Measurements from ENCODE around the gene SMIM38.
"Not testable (repeated sequence)": the region's sequence is repeated elsewhere in the genome, so short reads cannot be mapped to it uniquely, and the experiment has no call there.

SMIM38 gene

DNA sequence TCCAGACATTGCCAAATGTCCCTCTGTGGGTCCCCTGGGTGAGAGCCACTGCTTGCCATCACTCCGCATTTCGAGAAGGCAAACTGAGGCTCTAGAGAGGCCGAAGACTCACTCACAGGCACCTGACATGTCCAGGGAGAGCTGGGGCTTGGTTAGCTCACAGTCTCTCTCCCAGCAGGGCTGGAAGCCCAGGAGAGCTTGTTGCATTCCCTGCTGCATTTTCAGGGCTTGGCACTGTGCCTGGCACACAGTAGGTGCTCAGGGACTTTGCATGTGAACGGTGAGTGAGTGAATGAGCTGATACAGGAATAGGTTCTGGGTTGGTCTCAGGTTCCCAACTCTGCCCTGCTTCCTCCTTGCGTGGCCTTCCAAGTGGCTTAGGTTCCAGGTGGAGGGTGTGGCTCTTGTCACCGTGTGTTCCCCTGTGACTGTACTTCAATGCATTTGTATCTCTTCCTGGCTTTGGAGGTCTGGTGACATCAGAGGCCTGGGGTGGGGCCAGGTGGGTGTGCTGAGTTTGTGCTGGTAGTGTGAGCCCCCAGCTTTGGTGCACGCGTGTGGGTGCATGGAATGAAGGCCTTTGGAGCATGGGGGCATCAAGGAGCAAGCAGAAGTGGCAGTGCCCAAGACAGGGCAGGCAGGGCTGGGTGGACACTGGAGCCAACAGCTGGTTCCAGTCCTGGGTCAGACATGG lies 18.4 kb upstream of the SMIM38 start:
- no peak overlapping the region for H3K27ac Mint-ChIP-seq
- no peak overlapping the region for H3K4me3 Mint-ChIP-seq
- ATAC-seq (replicated peaks) (no peak), DNase-seq (no peak)
- peaks cover 3% of the 10 kb centered on the region for H3K36me3 Mint-ChIP-seq (ENCODE audit: insufficient read depth)
- H3K9me3 Mint-ChIP-seq: no peaks in the 10 kb centered on the region
- no peaks in the 10 kb centered on the region for H3K4me1 Mint-ChIP-seq (ENCODE audit: low read depth in 2 of 2)
- H3K27me3 Mint-ChIP-seq: peaks cover 6 to 8% of the 10 kb centered on the region in 2 donors

DNA sequence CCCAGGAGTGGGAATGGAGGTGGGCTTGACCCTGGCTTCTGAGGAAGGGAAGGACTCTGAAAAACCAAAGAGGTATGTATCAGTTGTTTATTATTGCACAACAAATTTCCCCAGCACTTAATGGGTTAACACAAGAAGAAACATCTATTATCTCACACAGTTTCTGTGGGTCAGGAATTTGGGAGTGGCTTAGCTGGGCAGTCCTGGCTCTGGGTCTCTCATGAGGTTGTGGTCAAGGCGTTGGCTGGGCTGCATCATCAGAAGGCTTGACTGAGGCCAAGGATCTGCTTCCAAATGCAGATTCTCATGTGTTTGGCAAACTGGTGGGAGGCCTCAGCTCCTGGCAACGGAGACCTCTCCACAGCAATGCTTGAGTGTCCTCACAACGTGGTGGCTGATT lies 17.5 kb upstream of the SMIM38 start:
- Mint-ChIP-seq H3K9me3 (no peaks in the 10 kb centered on the region), H3K36me3 (ENCODE audit: insufficient read depth) (peaks cover 3% of the 10 kb centered on the region), H3K27ac (no peak overlapping the region), H3K4me1 (ENCODE audit: low read depth in 2 of 2) (no peaks in the 10 kb centered on the region), H3K4me3 (no peak overlapping the region), H3K27me3 (peaks cover 6 to 8% of the 10 kb centered on the region in 2 donors)
- ATAC-seq (replicated peaks) (no peak), DNase-seq (no peak)

GRCh38 chr11:69140161-69140560 lies 15.6 kb upstream of the SMIM38 start:
- peaks cover 16 to 20% of the 10 kb centered on the region in 2 donors for H3K27me3 Mint-ChIP-seq
- H3K4me1 Mint-ChIP-seq (ENCODE audit: low read depth in 2 of 2); ATAC-seq (replicated peaks); H3K36me3 Mint-ChIP-seq (ENCODE audit: insufficient read depth); H3K27ac Mint-ChIP-seq; H3K4me3 Mint-ChIP-seq; H3K9me3 Mint-ChIP-seq; DNase-seq: not testable (repeated sequence)

- no peaks in the 10 kb centered on the region for H3K4me1 Mint-ChIP-seq (ENCODE audit: low read depth in 2 of 2)
- H3K4me3 Mint-ChIP-seq: no peak overlapping the region
- no peak overlapping the region for H3K27ac Mint-ChIP-seq
- ATAC-seq (replicated peaks): no peak
- peaks cover 0 to 2% of the 10 kb centered on the region in 2 donors for H3K9me3 Mint-ChIP-seq
- H3K27me3 Mint-ChIP-seq: peaks cover 16 to 20% of the 10 kb centered on the region in 2 donors
- DNase-seq: no peak
- peaks cover 2% of the 10 kb centered on the region for H3K36me3 Mint-ChIP-seq (ENCODE audit: insufficient read depth)
These were observed 15.1 kb upstream of the SMIM38 start for GRCh38 chr11:69140635-69141034.

DNA sequence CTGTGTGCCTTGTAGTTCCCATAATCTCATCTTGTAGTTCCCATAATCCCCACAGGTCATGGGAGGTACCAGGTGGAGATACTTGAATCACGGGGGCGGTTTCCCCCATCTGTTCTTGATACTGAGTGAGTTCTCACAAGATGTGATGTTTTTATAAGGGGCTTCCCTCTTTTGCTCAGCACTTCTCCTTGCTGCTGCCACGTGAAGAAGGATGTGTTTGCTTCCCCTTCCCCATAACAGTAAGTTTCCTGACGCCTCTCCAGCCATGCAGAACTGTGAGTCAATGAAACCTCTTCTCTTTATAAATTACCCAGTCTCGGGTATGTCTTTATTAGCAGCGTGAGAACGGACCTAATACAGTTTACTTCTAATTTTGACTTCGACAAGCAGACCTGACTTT lies 14.0 kb upstream of the SMIM38 start:
- H3K9me3 Mint-ChIP-seq: peaks cover 4 to 9% of the 10 kb centered on the region in 2 donors
- ATAC-seq (replicated peaks): no peak

DNA sequence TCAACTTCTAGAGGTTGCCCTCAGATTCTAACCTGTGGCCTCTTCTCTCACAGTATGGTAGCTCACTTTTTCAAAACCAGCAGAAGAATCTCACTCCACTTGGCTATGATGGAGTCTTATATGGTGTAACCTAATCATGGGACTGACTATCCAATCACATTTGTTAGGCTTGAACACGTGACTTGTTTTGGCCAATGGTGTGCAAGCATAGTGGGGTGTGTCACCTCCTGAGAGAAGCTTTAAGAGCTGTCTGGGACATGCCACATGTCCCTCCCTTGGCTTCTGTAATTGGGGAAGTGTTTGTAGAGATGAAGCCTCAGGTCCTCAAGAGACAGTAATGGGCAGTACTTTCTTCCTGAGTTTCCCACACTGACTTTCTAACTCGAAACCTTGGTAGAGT lies 12.8 kb upstream of the SMIM38 start:
- ATAC-seq (replicated peaks): no peak
- H3K4me1 Mint-ChIP-seq (ENCODE audit: low read depth in 2 of 2): no peaks in the 10 kb centered on the region
- no peak overlapping the region for H3K4me3 Mint-ChIP-seq
- peaks cover 2% of the 10 kb centered on the region for H3K36me3 Mint-ChIP-seq (ENCODE audit: insufficient read depth)
- H3K9me3 Mint-ChIP-seq: peaks cover 4 to 12% of the 10 kb centered on the region in 2 donors
- no peak for DNase-seq
- no peak overlapping the region for H3K27ac Mint-ChIP-seq
- peaks cover 10 to 12% of the 10 kb centered on the region in 2 donors for H3K27me3 Mint-ChIP-seq

More for the DNA sequence above, 14.0 kb upstream of the SMIM38 start:
- H3K4me1 Mint-ChIP-seq (ENCODE audit: low read depth in 2 of 2): no peaks in the 10 kb centered on the region
- no peak overlapping the region for H3K4me3 Mint-ChIP-seq
- peaks cover 10 to 12% of the 10 kb centered on the region in 2 donors for H3K27me3 Mint-ChIP-seq
- peaks cover 2% of the 10 kb centered on the region for H3K36me3 Mint-ChIP-seq (ENCODE audit: insufficient read depth)
- no peak for DNase-seq
- H3K27ac Mint-ChIP-seq: no peak overlapping the region

GRCh38 chr11:69144316-69145049 lies 11.3 kb upstream of the SMIM38 start:
- no peak for ATAC-seq (replicated peaks)
- peaks cover 2% of the 10 kb centered on the region for H3K36me3 Mint-ChIP-seq (ENCODE audit: insufficient read depth)
- H3K4me3 Mint-ChIP-seq: no peak overlapping the region
- H3K27ac Mint-ChIP-seq: no peak overlapping the region
- no peaks in the 10 kb centered on the region for H3K4me1 Mint-ChIP-seq (ENCODE audit: low read depth in 2 of 2)
- peaks cover 4 to 18% of the 10 kb centered on the region in 2 donors for H3K9me3 Mint-ChIP-seq
- H3K27me3 Mint-ChIP-seq: peaks cover 22 to 24% of the 10 kb centered on the region in 2 donors
- no peak for DNase-seq

DNA sequence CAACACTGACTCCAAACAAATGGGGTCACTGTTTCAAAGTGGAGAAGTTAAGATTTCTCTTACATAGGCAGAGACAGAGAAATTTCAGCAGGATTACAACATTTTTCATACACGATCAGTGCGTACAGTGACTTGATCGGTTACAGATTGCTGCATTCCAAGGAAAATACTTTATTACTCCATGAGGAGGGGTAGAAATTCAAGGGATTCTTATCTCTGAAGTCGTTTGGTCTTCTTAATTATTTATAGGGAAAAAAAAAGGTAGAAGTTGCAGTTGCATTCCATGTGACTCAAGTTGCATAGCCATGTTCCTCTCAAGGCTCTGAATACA lies 10.7 kb upstream of the SMIM38 start:
- Mint-ChIP-seq H3K4me1 (ENCODE audit: low read depth in 2 of 2) (no peaks in the 10 kb centered on the region), H3K36me3 (ENCODE audit: insufficient read depth) (peaks cover 2% of the 10 kb centered on the region), H3K27me3 (peaks cover 24% of the 10 kb centered on the region in 2 donors), H3K9me3 (peaks cover 4 to 18% of the 10 kb centered on the region in 2 donors), H3K27ac (no peak overlapping the region), H3K4me3 (no peak overlapping the region)
- ATAC-seq (replicated peaks): no peak
- no peak for DNase-seq

DNA sequence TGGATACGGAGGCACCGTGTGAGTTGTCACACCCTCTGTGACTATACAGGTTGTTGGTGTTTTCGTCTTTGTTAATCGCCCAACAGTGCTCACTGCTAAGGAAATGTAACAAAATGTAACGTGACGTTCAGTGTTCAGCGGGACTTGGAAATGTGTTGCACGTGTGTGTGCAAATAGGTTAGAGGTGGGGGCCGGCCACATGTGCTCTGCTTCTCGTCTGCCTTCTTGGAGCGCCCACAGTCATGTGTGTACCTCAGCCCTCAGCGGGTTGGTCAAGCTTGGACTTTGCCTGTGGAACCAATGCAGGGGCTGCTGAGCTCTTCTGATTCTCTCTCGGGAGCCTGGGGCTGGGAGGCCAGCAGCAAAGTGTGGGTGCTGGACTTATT lies 7.4 kb upstream of the SMIM38 start:
- no peak for ATAC-seq (replicated peaks)
- H3K27me3 Mint-ChIP-seq: peaks cover 27 to 47% of the 10 kb centered on the region in 2 donors
- no peaks in the 10 kb centered on the region for H3K4me1 Mint-ChIP-seq (ENCODE audit: low read depth in 2 of 2)
- no peak for DNase-seq
- H3K27ac Mint-ChIP-seq: peak overlapping the region in 1 of 2 donors; percentile 26
- no peak overlapping the region for H3K4me3 Mint-ChIP-seq
- H3K9me3 Mint-ChIP-seq: peaks cover 4 to 18% of the 10 kb centered on the region in 2 donors
- H3K36me3 Mint-ChIP-seq (ENCODE audit: insufficient read depth): peaks cover 2% of the 10 kb centered on the region

DNA sequence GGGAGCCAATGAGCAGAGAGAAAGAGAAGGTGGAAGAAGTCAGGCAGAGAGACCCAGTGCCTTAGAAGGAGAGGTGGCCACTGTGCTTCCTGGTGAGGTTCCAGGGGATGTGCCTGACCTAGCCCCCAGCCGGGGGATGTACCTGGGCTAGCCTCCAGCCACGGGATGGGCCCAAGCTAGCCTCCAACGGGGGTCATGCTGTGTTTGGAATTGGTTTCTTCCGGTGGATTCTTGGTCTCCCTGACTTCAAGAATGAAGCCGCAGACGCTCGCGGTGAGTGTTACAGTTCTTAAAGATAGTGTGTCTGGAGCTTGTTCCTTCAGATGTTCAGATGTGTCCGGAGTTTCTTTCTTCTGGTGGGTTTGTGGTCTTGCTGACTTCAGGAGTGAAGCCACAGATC lies 6.9 kb upstream of the SMIM38 start:
- Mint-ChIP-seq H3K27me3 (peaks cover 27 to 50% of the 10 kb centered on the region in 2 donors), H3K9me3 (peaks cover 4 to 18% of the 10 kb centered on the region in 2 donors), H3K36me3 (ENCODE audit: insufficient read depth) (no peaks in the 10 kb centered on the region), H3K4me3 (no peak overlapping the region), H3K4me1 (ENCODE audit: low read depth in 2 of 2) (no peaks in the 10 kb centered on the region), H3K27ac (no peak overlapping the region)
- ATAC-seq (replicated peaks) (no peak), DNase-seq (no peak)

DNA sequence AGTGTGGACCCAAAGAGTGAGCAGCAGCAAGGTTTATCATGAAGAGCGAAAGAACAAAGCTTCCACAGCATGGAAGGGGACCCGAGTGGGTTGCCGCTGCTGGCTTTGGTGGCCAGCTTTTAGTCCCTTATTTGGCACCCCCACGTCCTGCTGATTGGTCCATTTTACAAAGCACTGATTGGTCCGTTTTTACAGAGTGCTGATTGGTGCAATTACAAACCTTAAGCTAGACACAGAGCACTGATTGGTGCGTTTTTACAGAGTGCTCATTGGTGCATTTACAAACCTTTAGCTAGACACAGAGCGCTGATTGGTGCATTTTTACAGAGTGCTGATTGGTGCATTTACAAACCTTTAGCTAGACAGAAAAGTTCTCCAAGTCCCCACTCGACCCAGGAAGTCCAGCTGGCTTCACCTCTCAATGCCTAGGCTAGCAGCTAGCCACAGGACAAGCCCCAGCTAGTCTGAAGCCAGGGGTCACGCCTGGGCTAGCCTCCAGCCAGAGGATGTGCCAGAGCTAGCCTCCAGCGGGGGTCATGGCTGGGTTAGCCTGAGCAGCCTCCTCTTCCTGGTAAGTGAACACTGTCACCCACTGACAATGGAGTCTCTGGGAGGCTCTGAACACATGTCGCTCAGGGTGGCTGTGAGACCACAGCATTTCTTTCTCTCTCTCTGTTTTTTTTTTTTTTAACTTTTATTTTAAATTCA lies 6.2 kb upstream of the SMIM38 start:
- not testable (repeated sequence) for H3K4me1 Mint-ChIP-seq (ENCODE audit: low read depth in 2 of 2); H3K36me3 Mint-ChIP-seq (ENCODE audit: insufficient read depth); H3K4me3 Mint-ChIP-seq; ATAC-seq (replicated peaks); DNase-seq; H3K27ac Mint-ChIP-seq
- peaks cover 21 to 44% of the 10 kb centered on the region in 2 donors for H3K27me3 Mint-ChIP-seq
- H3K9me3 Mint-ChIP-seq: peaks cover 4 to 18% of the 10 kb centered on the region in 2 donors

GRCh38 chr11:69150175-69150574 lies 5.6 kb upstream of the SMIM38 start:
- DNase-seq: no peak
- Mint-ChIP-seq H3K4me3 (no peak overlapping the region), H3K36me3 (ENCODE audit: insufficient read depth) (no peaks in the 10 kb centered on the region), H3K4me1 (ENCODE audit: low read depth in 2 of 2) (no peaks in the 10 kb centered on the region), H3K27ac (no peak overlapping the region), H3K9me3 (peaks cover 4 to 18% of the 10 kb centered on the region in 2 donors), H3K27me3 (peaks cover 15 to 41% of the 10 kb centered on the region in 2 donors)
- no peak for ATAC-seq (replicated peaks)

GRCh38 chr11:69151836-69152235 lies 3.9 kb upstream of the SMIM38 start:
- Mint-ChIP-seq H3K27ac (no peak overlapping the region), H3K4me1 (ENCODE audit: low read depth in 2 of 2) (no peaks in the 10 kb centered on the region), H3K27me3 (peaks cover 29 to 57% of the 10 kb centered on the region in 2 donors), H3K36me3 (ENCODE audit: insufficient read depth) (no peaks in the 10 kb centered on the region), H3K4me3 (no peak overlapping the region), H3K9me3 (peaks cover 0 to 8% of the 10 kb centered on the region in 2 donors)
- DNase-seq (no peak), ATAC-seq (replicated peaks) (no peak)

Measured in effector memory CD8-positive, alpha-beta T cell (primary cell).